ENCODE measurements around the gene CFTR.

Gene CFTR

DNA sequence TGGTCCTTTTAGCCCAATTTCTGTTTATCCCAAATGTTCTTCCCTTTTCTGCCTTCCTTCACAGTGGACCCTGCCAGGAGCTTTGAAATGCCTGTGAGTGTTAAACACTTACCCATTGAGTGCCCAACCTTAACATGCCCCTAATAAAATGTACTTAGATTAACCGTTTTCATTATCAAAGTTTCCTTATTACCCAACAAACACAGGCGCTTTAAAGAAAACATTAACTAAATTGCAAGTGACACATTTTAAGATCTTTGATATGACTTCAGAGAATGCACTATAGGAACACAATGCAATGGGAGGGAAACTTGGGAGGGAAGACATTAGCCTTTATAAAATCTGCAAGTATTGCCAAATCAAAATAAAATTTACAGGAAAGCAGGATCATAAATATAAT is 177.0 kb downstream of the CFTR start:
- DNase-seq, result no peak

DNA sequence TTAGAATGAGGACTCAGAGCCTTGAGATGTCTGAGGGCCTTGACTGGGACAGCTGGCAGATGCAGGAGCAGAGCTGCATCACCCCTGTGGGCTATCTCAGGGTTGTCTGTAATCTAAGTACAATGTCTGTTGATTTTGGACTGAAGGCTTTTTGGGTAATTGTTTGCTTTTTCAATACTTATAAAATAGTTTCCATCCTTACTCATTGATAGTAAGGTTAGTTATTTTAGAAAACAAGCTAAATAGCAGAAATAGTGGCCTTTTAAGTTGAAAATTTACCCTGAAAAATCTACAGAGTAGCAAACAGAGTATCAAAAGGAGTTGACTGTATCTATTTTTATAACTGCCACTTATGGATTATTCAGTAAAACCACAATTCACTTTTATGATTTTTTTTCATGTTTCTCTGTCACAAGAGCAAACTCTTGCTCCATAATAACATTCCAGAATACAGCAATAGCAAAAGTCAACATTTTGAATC is 179.7 kb downstream of the CFTR start:
- DNase-seq, result no peak

DNA sequence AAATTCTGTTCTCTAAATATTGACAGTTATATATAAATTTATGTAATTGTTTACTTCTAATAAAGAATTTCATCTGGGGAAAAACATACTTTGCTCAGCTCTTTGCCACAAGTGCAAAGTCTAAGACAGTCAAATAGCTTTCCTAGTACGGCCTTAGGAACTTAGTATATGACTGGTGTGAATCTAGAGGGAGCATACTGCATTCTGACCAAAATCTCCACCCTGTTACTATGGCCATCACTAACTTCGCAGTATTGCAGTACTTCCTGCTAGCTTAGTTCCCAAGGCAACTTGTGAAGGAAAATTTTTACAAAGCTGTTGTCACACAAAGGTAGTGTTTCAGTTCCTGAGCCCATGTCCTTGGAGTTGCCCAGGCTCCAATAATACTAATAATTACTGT is 181.5 kb downstream of the CFTR start:
- no peak for DNase-seq

DNA sequence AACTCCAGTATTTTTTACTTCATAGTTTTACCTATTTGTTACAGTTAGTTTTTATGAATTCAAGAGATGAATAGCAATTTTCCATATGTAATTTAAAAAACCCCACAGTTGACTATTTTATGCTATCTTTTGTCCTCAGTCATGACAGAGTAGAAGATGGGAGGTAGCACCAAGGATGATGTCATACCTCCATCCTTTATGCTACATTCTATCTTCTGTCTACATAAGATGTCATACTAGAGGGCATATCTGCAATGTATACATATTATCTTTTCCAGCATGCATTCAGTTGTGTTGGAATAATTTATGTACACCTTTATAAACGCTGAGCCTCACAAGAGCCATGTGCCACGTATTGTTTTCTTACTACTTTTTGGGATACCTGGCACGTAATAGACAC is 184.2 kb downstream of the CFTR start:
- no peak for DNase-seq

DNA sequence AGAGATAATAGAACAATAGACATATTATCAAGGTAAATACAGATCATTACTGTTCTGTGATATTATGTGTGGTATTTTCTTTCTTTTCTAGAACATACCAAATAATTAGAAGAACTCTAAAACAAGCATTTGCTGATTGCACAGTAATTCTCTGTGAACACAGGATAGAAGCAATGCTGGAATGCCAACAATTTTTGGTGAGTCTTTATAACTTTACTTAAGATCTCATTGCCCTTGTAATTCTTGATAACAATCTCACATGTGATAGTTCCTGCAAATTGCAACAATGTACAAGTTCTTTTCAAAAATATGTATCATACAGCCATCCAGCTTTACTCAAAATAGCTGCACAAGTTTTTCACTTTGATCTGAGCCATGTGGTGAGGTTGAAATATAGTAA is 185.5 kb downstream of the CFTR start:
- DNase-seq, result no peak

DNA sequence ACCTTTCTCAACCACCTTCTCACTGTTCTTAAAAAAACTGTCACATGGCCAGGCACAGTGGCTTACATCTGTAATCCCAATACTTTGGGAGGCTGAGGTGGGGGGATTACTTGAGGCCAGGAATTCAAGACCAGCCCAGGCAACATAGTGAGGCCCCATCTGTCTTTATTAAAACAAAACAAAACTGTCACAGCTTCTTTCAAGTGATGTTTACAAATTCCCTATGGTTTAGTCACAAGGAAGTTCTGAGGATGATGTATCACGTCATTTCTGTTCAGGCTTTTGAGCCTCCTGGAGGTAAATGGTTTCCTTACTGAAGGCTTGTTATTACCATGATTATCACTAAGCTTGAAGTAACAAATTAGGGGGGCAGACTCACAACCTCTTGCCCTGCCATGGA is 186.2 kb downstream of the CFTR start:
- no peak for DNase-seq

DNA sequence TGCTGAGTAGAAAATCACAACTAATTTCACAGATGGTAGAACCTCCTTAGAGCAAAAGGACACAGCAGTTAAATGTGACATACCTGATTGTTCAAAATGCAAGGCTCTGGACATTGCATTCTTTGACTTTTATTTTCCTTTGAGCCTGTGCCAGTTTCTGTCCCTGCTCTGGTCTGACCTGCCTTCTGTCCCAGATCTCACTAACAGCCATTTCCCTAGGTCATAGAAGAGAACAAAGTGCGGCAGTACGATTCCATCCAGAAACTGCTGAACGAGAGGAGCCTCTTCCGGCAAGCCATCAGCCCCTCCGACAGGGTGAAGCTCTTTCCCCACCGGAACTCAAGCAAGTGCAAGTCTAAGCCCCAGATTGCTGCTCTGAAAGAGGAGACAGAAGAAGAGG is 186.9 kb downstream of the CFTR start:
- DNase-seq, result no peak

DNA sequence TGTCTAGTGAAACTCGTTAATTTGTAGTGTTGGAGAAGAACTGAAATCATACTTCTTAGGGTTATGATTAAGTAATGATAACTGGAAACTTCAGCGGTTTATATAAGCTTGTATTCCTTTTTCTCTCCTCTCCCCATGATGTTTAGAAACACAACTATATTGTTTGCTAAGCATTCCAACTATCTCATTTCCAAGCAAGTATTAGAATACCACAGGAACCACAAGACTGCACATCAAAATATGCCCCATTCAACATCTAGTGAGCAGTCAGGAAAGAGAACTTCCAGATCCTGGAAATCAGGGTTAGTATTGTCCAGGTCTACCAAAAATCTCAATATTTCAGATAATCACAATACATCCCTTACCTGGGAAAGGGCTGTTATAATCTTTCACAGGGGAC is 187.6 kb downstream of the CFTR start:
- no peak for DNase-seq

DNA sequence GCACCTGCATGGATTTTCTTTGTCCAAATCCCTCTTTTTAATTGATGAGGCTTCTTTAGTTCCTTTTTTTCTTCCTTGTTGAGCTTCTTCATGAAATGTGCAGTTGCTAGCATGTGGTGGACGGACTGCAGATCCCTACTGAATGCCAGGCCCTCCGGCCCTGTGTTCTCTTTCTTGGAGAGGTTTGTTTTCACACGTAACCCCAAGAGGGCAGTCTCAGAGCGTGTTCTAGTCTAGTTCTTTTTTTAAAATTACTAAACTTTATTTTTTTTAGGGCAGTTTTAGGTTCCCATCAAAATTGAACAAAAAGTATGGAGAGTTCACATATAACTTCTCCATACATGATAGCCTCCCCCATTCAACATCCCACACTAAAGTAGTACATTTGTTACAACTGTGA is 190.0 kb downstream of the CFTR start:
- no peak for DNase-seq

DNA sequence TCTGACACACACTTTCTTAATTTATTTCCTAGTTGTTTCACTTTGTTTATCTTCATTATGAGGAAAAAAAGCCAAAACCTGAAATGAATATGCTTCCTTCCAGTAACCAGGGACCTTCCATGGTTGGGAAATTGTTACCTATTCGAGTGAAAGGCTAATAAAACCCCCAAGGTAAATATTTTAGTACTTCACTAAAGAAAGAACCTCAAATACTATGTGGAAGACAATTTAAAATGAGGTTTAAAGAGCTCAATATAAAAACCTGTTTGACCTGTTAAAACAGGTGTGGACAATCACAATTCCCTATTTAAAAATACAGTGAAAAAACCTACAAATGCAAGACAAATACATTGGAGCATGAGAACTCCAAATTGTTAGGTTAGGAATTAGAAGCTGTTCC is 192.6 kb downstream of the CFTR start:
- DNase-seq, result no peak

DNA sequence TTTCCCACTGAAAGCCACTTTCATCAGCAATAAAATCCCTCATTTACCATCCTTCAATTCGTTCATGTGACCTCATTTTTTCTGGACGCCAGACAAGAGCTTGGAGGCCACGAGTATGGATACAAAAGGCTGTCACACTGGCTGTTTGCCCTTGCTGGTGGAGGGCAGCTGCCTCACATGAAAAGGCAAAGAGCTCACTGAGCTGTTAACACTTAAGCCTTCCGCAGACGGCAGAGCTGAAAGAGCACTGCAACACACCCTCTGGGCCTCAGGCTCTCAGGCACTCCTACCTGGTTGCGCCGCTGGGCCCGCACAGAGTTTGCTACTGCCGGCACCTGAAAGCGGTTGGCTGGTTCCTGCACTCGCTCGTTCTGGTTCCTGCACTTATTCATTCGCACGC is 193.5 kb downstream of the CFTR start:
- no peak for DNase-seq

DNA sequence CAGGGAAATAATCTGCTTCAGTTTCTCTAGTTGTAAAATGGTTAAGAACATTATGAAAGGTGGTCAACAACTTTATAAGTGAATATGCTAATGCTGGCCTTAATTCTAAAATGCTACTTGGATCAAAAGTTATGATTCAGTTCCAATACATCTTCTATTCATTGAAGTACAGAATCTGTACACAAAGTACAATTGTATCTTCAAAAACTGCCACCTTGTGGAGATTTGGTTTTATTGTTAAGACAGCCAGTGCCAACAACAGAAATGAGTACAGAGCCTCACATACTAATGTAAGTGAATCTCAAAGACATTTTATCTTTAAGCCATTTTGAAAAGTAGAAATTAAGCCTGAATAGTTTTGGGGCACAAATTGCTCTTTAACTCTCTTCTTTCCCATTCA is 194.0 kb downstream of the CFTR start:
- no peak for DNase-seq

DNA sequence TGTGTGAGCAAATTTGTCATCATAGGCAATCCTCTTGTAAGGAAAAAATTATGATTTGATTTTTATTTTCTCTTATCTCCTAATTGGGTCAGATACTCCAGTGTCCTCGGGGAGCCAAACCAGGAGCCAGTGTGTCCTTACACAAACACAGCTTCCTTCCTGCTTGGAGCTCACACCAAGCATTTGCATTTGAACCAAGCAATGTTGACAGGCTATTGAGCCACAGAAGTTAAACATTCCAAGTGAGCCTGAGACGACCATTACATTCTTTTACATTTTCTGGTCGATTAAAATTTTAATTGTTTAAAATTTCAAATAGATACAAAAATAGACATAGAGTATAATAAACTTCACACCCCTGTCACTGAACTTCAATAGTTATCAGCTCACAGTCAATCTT is 194.8 kb downstream of the CFTR start:
- no peak for DNase-seq

DNA sequence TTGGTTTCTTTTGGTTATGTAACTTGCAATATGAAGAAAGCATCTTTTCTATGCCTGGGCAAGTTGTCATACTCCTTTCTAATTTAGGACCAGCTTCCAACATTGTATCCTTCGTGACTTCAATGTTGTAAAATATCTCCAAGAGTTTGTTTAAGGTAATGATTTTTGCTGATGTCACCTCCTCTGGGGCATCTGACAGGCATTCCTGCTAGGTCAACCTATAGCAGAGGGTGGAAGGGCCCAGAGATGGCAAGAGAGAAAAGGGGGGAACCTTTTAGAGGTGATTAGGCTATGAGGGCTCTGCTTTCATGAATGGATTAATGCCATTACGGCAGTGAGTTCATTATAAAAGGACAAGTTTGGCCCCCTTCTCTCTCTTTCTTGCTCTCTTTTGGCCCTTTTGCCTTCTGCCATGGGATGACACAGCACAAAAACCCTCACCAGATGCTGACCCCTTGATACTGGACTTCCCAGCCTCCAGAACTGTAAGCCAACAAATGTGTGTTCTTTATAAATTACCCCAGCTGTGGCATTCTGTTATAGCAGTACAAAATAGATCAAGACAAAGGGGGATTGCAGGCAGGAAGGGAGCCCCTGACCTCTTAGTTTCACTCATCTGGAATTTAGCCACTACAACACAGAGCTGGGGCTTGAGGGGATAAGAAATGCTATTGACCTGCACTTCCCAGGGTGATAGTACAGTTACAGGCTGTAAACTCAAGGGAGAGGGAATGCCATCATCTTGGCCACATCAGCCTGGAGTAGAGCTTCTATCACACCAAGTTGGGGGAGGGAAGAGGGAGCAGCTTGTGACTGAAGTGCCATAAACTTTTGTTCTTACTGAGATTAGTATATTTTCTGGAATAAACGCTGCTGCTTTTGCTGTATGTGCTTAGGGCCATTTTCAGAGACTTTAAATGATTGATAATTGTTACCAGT is 195.9 kb downstream of the CFTR start:
- DNase-seq, result no peak

DNA sequence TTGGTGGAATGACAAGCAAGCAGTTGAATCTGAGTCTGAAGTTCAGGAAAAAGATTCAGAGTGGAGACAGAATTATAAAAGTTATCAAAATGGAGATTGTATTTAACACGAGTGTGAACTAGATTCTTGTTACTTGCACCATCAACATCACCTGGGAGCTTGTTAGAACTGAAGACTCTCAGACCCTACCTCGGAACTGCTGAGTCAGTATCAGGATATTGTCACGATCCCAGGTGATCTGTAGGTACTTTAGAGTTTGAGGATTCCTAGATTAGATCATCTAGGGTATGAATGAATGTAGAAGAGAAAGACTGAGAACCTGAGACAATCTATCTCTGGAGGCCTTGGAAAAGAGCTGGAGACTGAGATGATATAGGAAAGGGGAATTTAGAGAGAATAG is 199.3 kb downstream of the CFTR start:
- no peak for DNase-seq

DNA sequence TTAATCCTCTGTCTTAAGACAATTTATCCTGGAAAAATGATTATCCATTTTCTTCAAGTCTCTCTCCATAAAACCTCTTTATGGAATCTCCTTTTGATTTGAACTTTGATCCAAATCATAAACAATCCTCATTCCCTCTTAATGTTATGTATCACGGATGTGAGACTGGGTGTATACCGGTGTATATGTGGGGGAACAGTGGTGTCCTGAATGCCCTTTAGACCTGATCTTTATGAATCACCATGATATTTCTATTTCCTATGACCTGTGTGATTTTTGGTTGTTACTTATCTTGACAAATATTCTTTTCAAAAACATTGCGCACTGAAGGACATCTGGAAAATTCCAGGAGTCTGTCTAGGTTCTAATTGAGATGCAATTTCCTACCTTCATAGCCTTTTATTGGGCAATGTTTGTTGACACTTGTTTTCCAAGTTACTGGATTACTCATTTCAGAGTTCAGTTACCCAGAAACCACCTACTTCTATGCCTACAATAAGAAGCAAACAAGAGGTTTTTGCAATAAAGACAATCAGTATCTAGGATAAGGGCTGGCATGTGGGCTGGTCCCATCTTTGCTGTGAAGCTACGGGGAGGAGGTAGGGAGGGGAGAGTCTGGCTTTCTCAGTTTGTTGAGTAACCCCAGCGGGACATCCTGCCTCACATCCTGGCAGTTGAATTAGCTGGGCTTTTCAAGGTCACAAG is 203.0 kb downstream of the CFTR start:
- no peak for DNase-seq

DNA sequence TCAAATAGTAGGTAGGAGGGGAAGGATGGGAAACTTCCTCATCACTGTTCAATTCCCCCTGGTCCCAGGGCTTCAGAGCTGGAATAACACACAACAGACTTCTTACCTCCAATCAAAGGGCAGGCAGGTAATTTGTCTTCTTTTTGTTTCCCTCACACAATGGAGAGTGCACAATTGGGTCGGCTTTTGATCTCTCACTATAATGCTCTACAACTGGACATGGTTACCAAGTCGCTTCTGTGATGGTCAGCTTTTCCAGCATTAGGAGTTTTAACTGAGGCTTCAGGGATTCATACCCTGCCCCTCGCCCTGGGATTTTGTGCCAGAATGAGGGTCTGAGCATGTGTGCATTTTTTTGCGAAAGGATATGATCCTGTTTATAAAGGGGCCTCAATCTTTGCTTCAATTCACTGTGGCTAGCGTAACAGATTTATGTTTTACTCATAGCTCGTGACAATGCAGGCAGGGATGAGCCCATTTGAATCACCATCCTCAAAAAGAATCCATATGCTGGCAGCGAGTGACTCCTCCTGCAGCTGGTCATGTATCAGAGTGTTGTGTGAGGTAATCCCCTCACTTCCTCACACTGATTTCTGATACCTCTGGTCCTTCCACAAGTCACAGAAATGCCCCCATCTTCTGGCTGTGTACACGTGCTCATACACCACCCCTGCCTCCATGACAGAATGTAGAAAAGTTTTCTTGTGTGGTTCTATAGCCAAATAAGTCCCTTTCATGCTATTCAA is 203.8 kb downstream of the CFTR start:
- DNase-seq, result no peak

DNA sequence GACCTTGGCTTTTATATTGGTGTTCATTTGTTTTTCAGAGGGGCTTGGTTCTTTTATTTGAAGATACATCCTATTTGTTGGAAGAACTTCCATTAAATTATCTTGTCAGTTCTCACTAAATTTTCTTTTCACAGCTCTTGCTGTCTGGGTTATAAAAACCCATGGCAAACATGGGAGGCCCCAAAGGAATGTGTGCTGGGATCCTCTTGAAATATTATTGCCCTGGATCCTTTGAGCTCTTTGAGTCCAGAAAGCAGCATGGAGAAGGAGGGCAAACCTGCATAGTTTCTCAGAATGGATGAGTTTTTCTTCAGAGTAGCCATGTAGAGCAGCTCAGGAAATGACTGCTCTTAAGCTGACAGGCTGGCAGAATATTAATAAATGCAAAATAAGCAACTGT is 206.0 kb downstream of the CFTR start:
- DNase-seq, result no peak

DNA sequence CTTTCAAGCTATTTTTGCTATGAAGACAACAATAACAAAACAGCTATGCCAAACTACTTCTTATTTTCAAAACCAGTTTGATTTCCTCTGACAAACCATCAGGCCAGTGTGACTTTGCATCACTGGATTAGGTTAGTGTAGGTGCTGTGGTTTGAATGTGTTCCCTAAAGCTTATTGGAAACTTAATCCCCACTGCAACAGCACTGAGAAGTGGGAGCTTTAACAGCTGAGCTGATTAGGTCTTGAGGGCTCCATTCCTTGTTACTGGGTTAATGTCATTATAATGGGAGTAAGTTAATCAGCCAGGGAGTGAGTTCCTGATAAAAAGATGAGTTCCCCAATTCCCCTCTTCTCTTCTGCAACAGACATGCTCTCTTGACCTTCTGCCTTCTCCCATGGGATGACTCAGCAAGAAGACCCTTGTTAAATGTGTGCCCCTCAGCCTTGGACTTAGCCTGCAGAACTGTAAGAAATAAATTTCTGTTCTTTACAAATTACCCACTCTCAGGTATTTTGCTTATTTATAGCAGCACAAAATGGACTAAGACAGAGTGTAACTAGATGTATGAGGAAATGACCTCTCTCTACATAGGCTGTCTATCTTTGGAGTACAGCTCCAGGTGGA is 206.6 kb downstream of the CFTR start:
- no peak for DNase-seq

DNA sequence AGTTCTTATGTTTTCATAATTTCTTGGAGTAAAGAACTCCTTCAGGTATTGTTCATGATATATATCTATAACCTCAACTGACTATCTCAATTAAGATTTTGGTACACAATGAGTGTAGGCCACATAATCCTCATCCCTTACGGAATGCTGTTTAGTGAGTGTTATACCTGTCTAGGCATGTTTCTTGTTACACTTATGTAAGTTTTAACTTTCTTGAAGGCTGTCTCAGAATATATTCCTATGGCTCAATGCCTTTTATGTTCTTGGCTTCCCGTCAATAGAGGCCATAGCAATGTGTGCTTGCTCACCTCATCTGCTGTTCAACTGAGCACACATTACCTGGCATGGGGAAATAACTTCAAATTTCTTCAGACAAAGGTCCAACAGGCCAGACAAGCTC is 208.3 kb downstream of the CFTR start:
- no peak for DNase-seq

DNA sequence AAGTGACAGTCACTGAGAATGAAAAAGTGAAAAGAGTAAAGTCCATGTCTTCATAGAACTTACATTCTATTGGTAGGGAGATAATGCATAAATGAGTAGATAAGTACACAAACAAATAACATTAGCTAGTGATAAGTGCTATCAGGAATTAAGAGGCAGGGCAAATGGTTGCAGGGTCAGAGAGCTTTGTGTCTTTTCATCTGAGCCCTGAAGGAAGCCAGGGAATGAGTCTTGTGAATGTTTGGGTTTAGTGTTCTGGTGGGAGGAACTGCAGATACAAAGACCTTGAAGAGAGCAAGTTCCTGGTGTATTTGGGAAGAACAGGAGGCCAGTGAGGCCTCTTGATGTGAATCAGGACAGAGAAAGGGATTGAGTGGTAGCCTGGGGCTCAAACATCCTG is 209.6 kb downstream of the CFTR start:
- no peak for DNase-seq

DNA sequence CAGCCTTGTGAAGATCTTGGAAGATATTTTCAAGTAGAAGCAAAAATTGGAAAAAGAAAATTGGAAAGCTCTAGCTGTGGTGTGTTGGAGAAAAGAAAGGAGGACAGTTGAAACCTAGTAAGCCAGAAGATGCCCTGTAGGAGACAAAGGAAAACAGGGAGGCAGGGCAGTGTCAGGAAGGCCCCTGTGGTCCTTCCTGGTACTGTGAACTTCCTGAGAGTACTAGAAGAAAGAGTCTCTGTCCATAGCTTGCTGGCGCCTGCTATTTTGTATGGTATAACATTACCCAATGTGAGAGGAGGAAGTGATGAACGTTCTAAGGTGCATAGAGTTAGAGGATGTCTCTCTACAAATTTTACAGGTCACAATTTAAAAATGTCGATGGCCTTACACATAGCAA is 210.3 kb downstream of the CFTR start:
- DNase-seq, result no peak

DNA sequence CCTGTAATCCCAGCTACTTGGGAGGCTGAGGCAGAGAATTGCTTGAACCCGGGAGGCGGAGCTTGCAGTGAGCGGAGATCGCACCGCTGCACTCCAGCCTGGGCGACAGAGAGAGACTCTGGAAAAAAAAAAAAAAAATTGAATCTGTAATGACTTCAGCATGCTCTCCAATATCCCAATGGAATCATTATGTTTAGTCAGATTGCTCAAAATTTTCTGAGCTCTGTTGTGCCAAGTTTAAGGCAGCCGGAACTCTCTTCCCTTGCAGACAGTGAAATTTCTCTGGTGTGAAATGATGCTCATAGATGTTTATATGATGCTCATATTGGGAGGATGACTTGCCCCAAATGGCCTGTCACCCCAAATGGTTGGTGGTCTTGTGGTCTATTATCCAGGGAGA is 212.5 kb downstream of the CFTR start:
- DNase-seq, result no peak
